HUDEP-2 (cell line): ENCODE data around the gene PTPN7.
"Not testable (repeated sequence)": the region's sequence is repeated elsewhere in the genome, so short reads cannot be mapped to it uniquely, and the experiment has no call there.

Experiments used
- DNase-seq, 76 experiments: peaks; one replicate each; lab custom pipeline; 2025; ENCODE audit not compliant: unreplicated experiment in 76 of 76; lab: John Stamatoyannopoulos, UW

Gene PTPN7

GRCh38 chr1:202111589-202111988 is 48.8 kb downstream of the PTPN7 start:
- not testable (repeated sequence) for DNase-seq

DNA sequence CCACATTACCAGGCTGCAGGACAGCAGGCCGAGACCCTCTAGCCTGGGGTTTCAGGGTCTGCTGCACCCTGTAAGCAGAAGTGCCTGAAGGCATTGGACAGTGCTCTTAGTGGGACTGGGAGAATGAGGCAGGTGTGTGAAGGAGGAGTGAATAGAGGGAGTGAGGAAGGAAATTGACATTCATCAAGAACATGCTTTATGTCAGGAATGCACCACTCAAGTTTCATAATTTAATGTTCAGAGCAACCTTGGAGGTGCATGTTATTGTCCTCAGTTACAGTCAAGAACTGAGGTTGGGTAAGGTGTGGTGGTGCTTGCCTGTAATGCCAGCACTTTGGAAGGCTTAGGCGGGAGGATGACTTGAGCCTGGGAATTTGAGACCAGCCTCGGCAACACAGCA is 49.4 kb downstream of the PTPN7 start:
- no peak for DNase-seq

- DNase-seq = peak in 64 of 76 experiments; percentile 5 to 77 (median 40)
Measured at GRCh38 chr1:202107801-202108731, 52.3 kb downstream of the PTPN7 start.

DNA sequence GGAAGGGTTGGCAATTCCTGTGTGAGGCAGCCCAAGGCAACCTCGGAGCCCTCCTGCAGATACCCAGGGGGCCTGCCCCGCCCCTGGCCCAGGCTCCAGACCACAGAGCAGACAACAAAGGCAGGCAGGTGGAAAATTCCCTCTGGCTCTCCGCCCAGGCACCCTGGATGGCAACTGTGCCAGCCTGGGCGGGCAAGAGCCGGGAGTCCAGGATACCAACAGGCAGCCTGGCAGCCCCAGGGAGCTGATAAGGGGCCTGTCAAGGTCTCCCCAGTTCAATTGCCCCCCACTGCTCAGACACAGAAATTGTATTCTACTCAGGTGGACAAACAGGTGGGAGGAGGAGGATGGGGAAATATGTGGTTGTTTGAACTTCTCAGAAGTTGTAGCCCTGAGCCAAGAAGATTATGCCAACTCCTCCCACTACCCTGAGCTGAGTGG is 53.1 kb downstream of the PTPN7 start:
- no peak for DNase-seq

DNA sequence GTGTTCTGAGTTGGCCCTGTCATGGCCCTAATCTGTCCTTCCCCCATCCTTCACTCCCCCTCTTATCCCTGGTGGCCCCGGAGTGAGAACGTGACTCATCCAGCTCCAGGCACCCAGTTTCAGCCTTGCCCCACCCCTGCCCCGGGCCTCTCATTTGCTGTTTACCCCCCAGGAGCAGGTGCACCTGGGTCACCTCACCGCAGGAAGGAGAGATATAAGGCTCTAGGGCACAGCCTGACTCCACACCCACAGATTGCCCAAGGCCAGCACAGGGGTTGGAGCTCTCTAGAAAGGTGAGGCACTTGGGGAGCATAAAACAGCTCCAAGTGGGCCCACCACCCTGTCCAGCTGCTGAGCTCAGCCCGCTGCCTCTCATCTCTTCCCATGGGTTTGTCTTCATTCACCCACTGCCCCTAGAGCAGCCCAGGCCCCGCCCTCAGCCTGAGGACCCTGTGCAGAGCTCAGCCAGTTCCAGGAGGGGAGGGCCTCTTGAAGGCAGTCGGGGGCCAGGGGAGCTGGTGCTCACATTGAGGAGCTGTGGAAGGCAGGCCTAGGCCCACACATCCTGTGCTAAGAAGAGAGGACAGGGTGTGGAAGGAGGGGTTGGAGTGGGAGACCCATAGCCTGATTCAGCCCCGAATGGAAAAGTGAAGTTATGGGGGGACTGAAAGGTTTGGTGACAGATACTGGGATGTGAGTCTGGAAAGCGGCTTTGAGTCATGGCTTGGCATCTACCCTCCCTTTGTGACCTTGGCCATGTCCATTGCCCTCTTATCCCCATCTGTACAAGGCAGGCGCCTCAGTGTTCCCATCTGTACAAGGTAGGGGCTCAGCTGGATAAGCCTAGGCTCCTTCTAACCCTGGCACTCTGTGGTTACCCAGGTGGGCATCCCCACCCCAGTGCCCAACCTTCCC is 53.8 kb downstream of the PTPN7 start:
- DNase-seq = peak in 46 of 76 experiments; percentile 13 to 77 (median 45)

- peak in 69 of 76 experiments; percentile 28 to 85 (median 61) for DNase-seq
Measured at GRCh38 chr1:202105571-202106339, 54.6 kb downstream of the PTPN7 start.

DNA sequence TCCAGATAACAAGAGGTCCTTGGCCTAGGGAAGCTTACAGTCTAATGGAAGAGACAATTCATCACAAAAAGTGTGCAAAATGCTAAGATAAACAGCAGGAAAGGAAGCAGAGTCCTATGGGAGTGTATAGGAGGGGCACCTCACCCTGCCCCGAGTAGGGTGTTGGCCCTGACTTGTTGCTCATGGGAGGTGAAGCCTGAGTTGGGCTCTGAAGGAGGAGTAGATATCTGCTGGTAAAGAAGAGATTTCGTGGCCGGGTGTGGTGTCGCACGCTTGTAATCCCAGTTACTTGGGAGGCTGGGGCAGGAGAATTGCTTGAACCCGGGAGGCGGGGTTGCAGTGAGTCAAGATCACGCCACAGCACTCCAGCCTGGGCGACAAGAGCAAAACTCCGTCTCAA is 56.3 kb downstream of the PTPN7 start:
- DNase-seq = peak in 10 of 76 experiments; percentile 8 to 41 (median 17)

- DNase-seq = no peak
Measured at GRCh38 chr1:202101184-202101583, 59.2 kb downstream of the PTPN7 start.
